ENCODE measurements around the gene ARHGAP15.

The ARHGAP15 gene

GRCh38 chr2:143545059-143545948 is 416.1 kb downstream of the ARHGAP15 start:
- no peak for TF ChIP-seq CTCF (IDR thresholded peaks at IDR 0.05; ENCODE audit: borderline replicate concordance, insufficient read depth, low read depth, low read length)
- H3K4me3 ChIP-seq (ENCODE audit: low read depth, low read length): no peak overlapping the region

DNA sequence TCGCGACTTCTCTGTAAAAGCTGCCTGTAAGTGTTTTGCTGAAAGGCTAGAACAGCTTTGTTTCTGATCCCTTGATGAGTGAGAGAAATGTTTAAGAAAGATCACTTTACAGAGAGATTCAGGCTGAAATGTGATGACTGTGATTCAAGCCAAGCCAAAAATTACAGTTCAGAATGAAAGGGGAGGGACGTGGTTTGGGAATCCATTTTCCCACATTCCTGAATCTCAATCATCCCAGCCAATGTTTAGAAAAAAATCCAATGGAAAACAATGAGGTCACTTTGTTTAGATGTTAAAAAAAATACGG is 416.7 kb downstream of the ARHGAP15 start:
- TF ChIP-seq CTCF (IDR thresholded peaks at IDR 0.05; ENCODE audit: borderline replicate concordance, insufficient read depth, low read depth, low read length): no peak
- H3K4me3 ChIP-seq (ENCODE audit: low read depth, low read length): no peak overlapping the region

- no peak for TF ChIP-seq CTCF (IDR thresholded peaks at IDR 0.05; ENCODE audit: borderline replicate concordance, insufficient read depth, low read depth, low read length)
- no peak overlapping the region for H3K4me3 ChIP-seq (ENCODE audit: low read depth, low read length)
These were observed 418.8 kb downstream of the ARHGAP15 start for GRCh38 chr2:143548032-143548431.

DNA sequence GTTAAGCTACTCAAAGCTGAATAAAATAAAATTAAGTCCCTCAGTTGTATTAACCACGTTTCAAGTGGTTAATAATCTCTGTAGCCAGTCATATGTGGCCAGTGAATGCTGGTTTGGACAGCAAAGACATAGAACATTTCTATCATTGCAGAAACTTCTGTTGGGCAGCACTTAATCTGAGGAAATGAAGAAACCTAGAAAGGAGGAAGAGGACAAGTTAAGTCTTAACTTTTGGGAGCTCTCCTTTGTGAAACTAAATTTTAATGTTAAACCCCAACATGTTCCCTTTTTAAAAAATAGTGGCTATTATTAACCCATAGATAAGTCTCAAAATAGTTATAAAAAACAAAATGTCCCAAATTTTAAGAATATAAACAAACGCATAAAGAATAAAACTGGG is 421.3 kb downstream of the ARHGAP15 start:
- no peak overlapping the region for H3K4me3 ChIP-seq (ENCODE audit: low read depth, low read length)
- TF ChIP-seq CTCF (IDR thresholded peaks at IDR 0.05; ENCODE audit: borderline replicate concordance, insufficient read depth, low read depth, low read length): no peak

DNA sequence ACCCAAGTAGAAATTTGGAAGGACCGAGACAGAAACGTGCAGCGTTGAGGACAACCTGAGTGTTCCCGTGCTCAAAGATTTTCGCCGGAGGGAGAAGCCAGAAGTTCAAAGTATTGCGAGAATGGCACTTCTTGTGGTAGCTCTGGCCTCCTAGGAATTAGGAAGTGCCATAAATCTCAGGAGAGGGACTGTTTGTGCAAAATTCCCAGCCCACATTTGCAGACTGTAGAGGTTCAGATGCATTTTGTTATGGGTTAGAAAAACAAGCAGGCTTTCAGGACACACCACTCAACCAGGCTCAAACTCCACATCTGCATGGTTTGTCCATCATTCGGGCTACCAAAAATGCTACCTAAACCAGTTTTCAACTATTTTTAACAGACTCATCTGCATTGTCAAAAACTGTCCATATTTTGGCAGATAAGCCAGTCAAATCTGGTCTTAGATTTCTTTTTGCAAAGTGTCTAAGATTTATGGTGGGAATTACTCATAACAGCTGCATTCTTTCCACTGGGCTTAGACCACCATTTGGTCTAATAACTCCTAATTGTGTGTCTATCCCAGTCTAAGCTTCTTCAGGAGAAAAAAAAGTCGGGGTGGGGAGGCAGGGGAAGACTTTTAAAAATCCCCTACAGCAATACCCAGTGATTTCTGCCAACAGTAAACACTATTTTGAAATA is 422.9 kb downstream of the ARHGAP15 start:
- TF ChIP-seq CTCF (IDR thresholded peaks at IDR 0.05; ENCODE audit: borderline replicate concordance, insufficient read depth, low read depth, low read length): no peak
- no peak overlapping the region for H3K4me3 ChIP-seq (ENCODE audit: low read depth, low read length)

DNA sequence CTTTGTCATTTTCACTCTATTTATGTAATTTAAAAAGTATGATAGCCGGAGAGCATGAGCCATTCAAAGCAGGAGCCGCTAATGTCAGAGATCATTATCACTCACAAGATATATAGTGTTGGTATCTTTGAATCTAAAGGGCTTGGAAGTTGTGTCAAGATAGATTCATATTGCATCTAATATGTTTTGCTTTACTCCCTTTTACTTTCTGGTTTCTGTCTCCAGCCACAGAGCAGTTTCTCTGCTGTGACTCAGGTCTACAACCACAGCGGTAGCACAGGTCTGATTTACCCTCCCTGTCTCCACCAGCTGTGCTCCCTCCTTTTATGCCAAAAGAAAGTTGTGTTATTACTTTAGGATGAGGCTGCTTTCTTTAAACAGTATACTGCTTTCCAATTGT is 424.0 kb downstream of the ARHGAP15 start:
- TF ChIP-seq CTCF (IDR thresholded peaks at IDR 0.05; ENCODE audit: borderline replicate concordance, insufficient read depth, low read depth, low read length): no peak
- no peak overlapping the region for H3K4me3 ChIP-seq (ENCODE audit: low read depth, low read length)

DNA sequence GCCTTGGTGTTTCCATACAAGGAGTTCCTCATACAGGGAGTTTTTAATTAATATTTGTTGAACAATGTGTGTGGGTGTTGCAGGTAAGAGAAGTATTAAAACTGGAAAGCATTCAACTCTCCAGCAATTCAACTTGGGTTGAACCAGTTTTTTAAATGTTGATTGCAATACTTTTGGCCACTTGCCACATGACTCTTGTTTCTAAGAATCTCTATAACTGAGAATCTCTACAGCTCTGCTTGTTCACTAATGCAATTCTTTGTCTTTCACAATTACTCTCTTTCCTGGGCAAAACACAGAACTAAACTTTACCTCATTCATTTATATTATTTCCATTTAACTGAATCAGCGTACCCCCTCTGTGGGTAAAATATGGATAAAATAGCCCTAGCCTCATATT is 429.4 kb downstream of the ARHGAP15 start:
- H3K4me3 ChIP-seq (ENCODE audit: low read depth, low read length): no peak overlapping the region
- TF ChIP-seq CTCF (IDR thresholded peaks at IDR 0.05; ENCODE audit: borderline replicate concordance, insufficient read depth, low read depth, low read length): no peak

All from GM12875 (cell line).